CD1c-positive myeloid dendritic cell (primary cell): ENCODE measurements around the gene FAM107A.

Experiments
- DNase-seq: peaks from one replicate; pipeline ENCODE4 v3.0.0-alpha.2; 2016; ENCODE audit errors: extremely low spot score

Gene FAM107A, protein sequence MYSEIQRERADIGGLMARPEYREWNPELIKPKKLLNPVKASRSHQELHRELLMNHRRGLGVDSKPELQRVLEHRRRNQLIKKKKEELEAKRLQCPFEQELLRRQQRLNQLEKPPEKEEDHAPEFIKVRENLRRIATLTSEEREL

DNA sequence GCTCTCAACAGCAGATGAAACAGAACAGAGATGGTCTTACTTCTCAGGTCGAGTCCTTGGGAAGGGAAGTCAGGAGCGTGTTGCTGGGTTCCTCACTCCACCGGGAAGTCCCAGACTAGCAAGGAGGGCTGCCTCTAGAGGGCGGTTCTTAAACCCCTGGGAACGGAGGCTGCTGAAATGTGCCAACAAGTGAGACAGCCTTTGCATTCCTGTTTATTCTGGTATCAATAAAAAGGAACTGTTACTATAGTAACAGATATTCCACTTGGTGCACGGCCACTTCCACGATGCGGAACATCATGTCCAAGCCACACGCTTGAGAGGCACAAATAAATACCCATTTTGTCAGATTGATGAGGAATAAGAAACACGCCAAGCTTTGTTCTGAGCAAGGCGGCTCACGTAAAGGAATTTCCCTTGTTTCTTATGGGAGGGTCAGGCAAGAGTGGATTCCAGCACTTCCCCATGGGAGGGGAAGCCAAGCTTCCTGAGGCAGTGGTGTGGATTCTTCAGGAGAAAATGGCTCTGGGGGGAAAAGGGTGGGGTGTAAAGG is at the start of gene FAM107A:
TSS of gene FAM107A (minus strand) at position 123 of the 553 bp plus-strand sequence. CDS start 7,531 bp downstream, outside the sequence.
- DNase-seq = no peak

DNA sequence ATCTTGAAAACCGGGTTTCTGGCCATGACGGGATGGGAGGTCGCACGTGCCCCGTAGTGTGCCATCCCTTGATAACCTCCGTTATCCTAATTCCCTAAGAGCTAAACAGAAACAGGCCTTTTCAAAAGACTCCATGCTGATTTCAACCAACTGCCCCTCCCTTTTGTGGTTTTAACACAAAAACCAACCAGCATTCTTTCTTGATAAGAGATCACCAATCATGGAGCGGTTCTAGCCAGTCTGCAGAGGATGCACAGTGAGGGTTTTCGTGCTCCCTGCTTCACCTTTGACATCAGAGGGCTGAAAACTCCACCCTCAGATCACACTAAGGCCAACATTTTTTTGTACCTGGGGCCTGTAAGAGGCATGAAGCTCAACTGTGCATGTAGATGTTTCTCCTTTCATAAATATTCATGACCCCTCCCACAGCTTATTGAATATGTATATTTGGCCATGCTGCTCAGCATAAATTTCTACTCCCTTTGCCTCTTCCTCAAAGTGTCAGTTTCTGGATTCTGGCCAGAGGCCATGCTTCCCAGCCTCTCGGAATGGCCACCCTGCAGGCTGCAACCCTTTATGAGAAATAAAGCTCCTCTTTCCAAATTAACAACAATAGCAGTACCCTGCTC is 48.1 kb upstream of the FAM107A start:
- DNase-seq = no peak

DNA sequence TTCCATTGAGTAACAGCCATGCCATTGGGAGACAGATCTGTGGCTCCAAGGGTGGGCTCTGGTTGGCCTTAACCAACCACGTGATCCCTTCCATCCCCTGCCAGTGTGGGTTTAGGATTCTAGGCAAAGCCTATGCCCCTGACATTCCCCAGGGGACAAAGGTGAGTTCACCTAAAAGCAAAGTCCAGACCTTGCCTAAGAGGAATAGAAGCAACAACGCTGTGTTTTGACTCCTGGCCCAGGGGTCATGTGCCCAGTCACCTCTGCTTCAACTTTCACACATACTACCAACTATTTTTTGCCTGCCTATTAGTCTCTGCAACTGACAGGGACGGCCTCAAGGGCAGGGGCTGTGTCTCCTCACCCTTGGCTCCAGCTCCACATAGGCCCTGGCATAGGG is 47.4 kb upstream of the FAM107A start:
- DNase-seq = no peak

DNA sequence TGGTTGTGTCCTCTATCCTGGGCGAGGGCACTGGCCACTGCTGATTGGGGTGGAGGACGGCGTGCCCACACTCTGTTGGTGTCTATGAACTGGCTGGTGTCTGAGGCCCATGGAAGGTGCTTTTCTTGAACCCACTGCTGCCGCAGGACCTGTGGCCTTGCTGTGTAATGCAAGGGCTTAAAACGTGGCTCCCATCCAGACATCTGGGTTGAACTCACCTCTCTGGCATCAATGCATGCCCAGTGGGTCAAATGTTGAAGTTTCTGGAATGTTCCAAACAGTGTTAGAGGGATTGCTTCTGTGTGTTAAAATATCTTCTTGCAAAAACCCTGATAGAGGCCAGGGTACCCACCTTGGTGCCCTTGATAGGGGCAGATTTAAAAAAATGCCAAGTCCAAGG is 46.8 kb upstream of the FAM107A start:
- DNase-seq = no peak

DNA sequence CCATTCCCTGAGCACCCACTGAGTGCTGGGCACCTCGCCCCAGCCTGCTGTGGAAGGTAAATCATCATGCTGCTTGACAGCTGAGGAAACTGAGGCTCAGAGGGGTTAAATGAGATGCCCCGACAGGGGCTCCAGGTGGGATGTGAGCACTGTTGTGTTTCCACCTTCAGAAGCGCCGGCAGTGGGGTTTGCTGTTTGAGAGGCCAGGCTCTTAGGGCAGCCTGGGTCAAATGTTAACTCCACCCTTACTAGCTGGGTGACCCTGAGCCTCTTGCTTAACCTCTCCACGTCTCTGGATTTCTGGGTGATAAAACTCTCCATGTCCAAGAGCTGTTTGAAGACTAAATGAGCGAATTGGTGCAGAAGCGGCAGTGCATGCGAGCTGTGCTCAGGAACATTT is 46.3 kb upstream of the FAM107A start:
- DNase-seq = no peak

DNA sequence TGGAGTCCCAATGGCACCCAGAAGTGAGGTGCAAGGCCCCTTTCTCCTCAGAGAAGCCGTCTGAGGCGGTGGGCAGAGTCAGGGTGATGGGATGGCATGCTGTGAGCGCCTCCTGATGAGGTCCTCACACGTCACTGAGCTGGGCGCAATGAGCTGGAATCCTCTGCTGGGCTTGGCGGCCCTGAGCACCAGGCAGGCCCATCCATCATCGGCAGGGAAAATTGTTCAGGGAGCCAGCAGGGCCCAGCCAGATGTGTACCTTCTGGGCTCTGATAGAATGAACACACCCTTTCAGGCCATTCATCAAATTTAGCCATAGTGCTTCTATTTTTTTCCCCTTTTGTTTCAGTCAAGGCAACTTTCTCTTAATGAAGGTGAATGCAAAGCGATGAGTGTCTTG is 45.7 kb upstream of the FAM107A start:
- DNase-seq = no peak

DNA sequence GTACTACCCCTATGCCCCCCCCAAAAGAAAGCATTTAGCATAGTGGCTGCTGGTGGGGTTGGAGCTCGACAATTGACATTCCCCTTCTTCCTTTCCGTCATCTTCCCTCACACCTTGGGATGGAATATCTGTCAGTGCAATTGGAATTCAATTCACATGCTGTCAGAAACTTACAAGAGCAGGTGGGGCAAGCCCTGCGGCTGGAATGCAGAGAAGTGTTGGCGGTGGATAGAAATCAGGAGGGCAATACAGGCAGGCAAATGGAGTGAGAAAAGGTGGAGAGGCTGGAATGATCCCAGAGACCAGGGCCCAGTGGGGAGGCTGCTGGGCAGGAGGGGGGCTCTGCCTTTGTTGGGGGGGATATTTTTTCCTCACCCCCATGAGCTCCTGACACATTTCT is 45.2 kb upstream of the FAM107A start:
- no peak for DNase-seq

DNA sequence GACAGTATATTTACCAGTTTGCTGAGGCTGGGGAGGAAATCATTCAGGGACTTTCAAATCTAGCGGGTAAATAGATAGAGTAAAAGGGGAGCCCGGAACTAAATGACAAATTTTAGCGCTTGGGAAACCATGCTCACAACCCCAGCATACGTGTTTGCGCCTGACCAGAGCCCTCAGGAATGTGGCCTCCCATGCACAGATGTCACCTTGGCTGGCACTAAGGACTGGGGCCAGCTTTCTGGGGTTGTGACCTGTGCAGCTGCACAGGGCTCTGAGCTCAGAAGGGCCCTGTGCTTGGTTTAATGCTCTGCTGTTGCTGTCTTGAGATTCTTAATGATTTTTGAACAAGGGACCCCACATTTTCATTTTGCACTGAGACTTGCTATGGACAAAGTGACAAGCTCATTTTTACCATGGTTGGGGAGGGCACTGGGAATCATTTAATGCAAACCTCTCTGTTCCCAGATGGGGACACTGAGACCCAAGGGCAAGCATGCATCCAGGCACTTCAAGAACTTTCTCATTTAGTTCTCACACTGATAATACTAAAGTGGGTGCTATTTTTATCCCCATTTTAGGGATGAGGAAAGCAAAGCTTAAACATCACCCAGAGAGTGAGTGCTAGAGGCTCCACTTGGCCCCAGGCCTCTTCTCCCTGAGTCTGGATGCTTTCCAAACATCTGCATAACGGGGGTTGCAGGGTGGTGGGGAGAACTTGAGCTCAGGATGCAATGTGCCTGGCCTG is 44.1 kb upstream of the FAM107A start:
- DNase-seq = no peak

DNA sequence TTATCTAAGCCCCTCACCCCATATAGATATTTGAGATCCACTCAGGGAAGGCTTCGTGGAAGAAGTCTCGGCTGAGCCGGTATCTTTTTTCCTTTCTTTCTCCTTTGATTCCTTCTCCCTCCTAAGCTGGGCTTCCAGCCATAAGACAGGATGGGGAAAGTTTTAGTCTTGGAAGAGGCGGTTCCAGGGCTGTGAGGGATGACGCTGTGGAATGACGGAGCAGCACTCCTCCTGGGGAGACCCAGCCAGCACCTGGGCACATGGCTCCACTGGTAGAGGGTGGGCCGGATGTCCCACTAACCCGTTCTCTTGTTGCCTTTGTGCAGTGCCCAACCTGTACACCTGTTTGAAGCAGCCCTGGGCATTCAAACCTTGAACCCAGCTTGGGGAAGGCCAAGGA is 43.2 kb upstream of the FAM107A start:
- DNase-seq = no peak

DNA sequence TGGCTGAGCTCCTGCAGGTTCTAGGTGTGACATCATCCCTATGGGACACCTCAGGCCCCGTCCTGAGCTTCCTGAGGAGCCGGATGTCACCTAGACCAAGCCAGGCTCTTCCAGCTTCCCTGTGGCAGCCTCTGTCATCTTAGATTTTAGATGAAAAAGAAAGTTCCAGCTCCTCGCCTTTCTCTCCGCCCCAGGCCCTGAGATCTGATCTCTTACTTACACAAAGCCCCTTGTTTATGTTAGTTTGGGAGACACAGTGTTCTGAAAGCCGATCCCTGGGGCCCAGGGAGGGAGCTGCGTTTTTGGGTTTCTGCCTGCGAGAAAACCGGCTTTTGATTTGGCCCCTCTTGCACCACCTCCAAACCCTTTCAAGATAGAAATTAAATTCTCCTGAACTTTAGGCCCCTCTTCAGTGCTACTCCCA is 40.2 kb upstream of the FAM107A start:
- no peak for DNase-seq

DNA sequence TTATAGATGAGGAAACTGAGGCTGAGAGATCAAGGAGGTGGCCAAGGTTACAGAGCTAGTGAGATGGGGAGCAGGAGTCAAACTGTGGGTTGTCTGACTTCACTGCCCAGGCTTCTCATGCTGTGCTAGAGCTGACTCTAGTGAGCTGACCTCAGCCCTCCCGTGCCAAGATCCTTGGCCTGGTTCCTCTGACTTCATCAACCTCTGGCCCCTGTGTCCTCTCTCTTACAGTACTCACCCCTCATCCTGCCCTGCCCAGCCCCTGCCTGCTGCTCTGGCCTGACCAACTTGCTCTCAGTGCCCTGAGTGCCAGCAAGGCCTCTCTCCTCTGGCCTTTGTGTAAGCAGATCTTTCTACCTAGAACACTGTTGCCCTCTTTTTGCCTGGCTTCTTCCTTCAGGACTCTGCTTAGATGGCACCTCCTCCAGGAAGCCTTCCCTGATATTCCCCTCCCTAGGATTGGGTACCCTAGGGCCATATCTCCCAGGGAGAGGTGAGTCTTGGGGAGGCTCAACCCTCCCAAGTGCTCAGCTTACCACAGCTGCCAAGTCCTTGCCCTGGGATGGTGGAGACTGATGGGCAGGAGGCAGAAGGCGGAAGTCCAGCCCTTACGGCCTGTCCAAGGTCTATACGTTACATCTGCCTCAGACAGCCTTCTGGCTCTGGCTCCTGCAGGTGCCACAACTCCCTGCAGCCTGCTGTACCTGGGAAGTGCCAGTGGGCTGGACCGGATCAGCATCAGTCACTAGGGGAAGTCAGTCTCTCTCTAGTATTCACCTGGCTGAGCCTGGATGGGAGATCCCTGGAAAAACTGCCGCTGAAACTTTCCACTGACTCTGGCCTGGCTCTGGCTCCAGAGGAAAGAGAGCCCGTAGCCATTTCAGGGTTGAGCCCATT is 36.3 kb upstream of the FAM107A start:
- DNase-seq = no peak

DNA sequence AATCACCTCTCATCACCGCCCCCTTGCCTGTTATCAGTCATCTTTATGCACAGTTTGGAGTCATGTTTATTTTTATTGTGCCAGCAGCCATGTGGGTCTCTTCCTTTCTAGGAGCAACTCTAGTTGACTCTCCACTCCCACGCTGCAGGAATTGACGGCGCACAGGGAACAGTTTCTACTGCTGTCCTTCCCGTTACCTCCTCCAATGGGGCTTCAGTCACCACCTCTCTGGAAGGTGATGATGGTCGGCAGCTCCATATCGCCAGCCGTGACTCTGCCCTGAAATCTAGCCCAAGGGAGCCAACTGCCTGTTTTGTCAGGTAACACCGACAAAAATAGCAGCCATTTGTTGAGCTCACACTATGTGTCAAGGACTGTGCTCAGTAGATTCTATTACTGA is 35.6 kb upstream of the FAM107A start:
- no peak for DNase-seq

DNA sequence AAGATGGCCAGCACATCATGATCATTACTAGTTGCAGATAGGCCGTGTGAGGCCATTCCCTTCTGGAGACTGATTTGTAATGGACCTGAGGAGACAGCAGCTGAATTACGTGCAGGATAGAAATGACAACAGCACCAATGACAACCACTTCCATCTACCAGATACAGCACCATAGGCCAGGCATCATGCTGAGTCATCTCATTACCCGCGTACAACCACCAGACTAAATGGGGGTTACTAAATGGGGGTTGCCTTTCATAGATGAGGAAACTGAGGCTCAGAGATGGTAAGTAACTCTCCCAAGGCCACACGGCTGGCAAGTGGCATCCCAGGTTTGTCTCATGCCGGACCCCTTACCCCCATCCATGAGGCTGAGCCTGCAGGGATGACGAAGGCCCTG is 32.8 kb upstream of the FAM107A start:
- no peak for DNase-seq

DNA sequence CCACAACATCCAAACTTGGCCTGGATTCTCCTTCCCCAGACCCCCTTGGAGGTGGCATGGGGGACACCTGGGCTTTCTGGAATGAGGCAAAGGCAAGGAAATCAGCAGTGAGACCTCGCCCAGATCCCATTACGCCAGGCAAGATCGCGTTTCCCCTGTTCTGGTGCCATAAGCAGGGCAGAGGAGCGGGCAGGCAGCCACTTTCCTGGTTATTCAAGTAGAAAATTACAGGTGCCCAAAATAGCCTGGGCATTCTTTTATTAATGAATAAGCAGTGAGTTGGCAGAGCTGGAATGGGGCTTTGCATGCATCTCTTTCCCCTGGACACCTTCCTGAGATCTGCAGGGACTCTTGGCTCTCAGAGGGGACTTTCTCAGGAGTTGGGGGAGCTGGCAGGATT is 31.5 kb upstream of the FAM107A start:
- DNase-seq = no peak

DNA sequence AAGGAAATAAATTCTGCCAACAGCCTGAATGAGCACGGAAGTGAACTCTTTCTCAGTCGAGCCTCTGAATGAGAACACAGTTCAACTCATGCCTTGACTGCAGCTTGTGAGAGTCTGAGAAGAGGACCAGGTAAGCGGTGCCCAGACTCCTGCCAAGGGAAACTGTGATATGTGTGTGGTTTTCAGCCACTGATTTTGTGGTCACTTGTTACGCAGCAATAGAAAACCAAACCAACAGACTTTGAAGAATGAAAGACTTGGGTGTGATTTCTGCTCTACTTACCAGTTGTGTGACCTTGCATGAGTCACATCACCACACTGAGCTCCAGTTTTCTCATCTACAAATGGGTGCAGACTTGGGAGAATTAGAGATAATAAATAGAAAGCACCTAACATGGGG is 30.6 kb upstream of the FAM107A start:
- no peak for DNase-seq

DNA sequence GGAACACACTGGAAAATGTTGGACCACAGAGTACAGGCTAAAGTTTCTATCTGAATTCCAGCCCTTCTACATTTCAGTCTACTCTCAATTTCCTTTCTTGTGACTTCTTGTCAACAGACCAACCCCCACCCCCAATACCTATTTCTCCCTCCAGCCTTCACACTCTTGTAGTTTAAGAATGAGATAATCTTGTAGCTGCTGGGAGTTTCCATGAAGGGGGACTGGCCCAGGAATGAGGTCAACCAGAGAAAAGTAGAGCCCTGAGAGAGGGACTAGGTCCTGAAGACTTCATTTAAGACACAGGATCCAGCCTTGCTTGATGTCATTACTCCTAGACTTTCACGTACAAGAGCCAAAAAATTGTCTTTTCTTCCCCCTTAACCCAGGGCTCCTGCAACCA is 29.5 kb upstream of the FAM107A start:
- no peak for DNase-seq

DNA sequence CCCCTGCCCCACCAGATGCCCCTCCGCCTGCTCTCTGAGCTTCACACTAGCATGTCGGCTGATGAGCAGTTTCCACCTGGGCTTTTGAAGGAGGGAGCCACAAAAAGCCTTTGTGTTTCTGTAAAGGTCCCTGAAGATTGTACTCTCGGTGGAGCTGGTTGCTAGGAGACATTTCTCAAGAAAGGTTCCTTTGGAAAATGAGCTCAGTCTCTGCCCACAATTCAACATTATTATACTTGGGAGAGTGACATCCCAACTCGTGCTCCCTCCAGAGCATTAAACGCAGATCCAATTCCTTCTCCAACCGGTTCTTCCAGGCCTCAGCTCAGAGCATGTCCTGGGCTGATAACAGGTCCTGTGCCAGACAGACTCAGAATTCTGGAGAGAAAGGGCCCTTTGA is 26.8 kb upstream of the FAM107A start:
- DNase-seq = no peak

DNA sequence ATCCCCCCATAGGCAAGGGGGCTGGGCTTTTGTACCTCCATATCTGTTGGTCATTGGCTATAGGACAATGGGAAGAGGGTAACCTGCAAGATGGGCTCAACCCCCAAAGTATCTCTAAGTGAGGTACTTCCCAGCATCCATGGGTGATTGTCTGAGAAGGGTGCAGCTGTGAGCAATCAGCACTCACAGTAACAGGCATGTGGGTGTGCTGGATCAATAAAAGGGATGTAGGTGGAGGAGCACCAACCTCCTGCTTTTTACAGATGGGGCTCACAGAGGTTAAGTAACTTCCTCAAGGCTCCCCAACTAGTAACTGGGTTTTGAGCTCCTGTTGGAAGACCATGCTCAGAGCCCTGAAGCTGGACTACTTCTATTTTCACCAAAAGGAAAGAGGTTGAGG is 26.4 kb upstream of the FAM107A start:
- DNase-seq = no peak

DNA sequence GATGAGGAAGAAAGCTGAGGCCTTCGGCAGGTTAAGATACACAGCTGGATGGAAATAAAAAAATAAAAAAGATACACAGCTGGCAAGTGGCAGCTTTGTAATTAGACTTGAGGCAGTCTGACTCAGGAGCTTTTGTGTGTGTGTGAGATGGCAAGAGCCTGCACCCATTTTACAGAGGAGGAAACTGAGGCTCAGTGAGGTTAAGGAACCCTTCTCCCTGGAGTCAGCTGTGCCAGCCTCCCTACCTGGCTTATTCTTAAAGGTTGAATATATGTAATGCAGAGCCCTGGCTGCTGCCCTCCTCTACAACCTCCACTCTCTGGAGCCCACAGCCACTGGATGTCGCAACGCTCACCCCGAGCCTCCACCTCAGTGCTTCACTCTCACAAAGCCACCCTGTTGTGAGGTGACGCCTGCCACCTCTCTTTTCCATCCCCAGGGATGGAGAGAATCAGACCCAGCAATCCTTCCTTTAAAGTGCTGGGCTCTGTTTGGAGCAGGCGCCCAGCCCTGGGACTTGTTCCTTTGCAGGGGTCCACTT is 20.6 kb upstream of the FAM107A start:
- DNase-seq = no peak

DNA sequence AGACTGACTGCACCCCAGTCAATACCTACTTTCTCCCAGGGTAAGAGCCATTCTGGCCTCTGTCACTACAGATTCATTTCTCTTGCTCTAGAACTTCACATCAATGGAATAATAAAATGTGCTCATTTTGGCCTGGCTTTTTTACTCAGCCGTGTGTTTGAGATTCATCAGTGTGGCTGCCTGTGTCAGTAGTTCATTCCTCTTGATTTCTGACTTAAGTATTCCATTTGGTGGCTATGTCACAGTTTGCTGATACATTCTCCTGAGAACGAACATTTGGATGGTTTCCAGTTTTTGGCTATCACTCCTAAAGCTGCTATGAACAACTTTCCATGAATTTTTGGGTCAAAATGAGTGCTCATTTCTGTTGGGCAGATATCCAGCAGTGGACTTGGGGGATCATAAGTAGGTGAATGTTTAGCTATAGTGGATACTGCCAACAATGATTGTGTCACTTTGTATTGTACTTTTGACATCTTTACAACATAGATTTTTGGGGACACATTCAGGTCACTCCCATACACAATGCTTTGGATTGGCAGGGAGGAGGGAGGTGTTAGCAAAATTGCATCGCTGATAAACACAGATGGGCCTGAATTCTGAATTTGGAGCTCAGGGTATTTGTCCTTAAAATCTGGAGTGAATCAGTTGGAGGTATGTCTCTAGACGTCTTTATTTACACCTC is 19.8 kb upstream of the FAM107A start:
- DNase-seq = no peak

DNA sequence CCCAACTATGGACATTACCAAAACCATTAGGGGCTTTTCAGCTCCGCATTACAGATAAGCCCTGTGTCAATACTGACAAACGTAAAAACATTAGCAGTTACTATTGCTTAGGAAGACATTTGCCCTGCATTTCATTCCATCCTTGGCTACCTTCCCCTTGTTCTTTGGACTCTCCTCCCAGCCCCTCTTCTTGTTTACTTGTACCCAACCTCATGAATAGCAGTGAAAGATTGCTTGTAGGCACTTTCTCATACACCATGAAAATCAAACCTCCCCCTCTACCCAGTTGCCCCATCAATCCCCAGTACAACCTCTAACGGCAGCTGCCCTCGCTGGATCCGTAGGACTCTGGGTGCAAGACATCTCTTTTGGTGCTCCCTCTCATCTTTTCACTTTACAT is 16.9 kb upstream of the FAM107A start:
- no peak for DNase-seq
